GM19025 (cell line): ENCODE data around the gene PLXNA2.

ENCODE experiments used
- ATAC-seq: cut with Tn5 transposase; IDR thresholded peaks from one replicate; pipeline ENCODE4 v1.9.1; 2021; ENCODE audit warnings: mild to moderate bottlenecking, low read depth, moderate library complexity; ENCODE audit not compliant: unreplicated experiment

Gene PLXNA2

DNA sequence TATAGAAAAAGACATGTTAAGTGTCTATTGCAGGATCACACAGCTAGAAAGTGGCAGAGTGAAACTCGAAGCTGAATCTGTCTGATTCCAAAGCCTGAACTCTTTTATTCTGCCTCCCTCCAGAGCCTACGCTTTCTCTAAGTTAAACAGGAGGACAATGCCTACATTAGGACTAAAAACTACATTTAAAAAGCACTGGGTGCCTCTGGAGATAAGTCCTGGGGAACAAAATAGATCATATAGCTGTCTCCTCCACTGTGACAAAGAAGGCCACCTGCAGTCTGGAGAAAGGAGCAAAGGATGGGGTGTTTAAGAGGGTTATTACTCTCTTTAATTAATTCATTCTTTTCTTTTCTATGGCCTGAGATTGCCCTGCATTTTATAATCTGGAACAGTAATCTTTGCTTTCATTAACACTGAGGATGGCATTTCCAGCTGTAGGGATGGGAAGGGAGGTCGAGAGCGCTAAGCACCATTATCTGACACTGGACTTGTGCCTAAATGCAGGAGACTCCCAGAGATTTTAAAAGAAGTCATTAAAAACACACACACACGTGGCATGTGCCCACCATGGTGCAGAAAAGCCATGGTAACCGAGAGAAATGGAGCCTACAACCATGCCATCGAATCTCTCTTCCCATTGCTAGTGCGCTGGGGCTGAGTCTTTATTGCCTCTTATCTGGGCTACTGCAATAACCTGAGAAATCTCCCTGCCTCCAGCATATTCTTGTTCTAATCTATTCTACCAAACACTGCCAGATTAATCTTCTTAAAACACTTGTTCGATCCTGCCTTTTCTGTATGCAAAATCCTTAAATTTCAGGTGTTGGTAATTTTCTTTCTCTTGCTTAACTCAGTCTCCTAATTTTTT is 92.2 kb downstream of the PLXNA2 start:
- ATAC-seq: no peak

DNA sequence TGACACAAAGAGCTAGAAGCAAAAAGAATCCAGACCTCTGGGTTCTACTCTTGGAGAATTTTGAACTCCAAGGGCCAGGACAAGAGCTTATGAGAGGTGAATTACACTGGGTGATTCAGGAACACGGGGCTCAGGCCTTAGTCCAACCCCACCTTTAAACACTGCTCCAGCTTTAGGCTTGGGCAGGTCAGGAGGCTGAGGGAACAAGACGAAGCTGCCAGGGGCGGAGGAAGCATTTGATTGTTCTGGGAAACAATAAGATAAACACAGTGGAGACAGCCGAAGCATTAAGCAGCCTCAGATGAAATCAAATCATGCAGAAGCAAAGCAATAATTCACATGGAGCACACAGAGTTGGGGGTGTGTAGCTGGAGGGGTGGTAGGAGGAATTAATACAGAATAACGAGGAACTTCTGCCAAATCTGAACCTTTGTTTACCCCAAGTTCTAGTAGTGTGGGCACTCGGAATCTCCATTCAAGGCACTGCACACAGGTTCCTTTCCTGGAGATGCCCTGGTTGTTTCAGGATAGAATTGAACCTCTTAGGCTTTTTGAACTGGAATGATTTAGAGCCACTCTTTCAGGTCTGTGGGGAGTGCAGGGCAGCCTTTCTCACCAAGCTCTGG is 93.2 kb downstream of the PLXNA2 start:
- ATAC-seq: no peak

DNA sequence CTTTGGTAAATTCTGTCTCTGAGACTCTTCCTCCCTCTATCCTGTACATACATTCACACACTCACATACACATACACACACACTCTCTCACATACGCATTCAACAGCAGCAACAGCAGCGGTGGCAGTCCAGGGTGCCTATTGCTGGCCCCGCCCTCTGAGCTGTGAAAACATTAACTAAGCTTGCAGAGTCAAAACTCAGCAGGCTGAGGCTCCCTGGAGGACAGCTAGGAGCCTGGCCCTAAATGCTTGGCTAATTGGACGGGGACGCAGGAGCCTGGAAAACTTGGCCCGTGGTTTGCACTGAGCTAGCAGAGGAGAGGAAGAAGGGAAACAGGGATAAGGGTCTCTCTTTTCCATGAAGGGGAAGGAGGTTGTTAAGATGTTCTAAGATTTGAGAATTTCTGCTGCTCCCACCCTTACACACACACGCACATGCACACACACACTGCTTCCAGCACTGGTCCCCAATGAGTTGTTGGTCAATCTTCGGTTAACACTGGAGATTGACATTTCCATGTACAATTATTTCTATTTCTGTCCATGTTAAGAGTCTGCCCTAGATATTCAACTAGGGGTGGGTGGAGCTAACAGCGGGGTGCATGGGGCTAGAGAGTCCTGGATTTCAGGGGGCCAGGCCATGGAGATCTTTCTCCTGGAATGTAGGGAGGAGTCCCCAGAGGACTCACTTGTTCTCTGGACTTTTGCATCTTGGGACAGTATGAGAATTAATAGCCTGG is 94.2 kb downstream of the PLXNA2 start:
- ATAC-seq: no peak

DNA sequence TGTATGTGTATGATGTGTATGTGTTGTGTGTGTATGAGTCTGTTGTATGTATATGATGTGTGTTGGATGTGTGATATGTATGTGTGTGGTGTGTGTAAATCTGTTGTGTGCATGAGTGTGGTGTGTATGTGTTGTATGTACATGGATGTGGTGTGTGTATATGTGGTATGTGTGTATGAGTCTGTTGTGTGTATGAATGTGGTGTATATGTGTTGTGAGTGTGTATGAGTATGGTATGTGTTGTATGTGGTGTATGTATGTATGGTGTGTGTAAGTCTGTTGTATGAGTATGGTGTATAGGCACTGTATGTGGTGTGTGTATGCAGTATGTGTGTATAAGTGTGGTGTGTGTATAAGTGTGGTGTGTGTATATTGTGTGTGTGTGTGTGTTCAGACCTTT is 95.0 kb downstream of the PLXNA2 start:
- ATAC-seq: no peak

DNA sequence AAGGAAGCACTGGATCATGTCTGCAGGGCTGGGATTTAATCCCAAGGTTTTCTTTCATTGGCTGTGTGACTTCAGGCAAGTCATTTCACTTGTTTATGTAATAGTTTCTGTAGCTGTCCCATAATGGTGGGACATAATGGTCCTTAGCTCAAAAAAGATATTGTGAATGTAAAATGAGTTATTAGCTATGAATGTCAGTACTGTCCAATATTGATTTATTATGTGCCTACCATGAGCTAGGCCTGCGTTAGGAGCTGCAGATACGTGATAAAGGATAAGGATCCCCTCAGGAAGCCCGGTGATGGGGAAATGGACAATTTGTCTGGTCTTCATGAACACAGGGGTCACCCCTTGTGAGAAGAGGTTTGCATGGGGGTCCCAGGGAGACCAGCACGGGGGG is 95.8 kb downstream of the PLXNA2 start:
- ATAC-seq: no peak

DNA sequence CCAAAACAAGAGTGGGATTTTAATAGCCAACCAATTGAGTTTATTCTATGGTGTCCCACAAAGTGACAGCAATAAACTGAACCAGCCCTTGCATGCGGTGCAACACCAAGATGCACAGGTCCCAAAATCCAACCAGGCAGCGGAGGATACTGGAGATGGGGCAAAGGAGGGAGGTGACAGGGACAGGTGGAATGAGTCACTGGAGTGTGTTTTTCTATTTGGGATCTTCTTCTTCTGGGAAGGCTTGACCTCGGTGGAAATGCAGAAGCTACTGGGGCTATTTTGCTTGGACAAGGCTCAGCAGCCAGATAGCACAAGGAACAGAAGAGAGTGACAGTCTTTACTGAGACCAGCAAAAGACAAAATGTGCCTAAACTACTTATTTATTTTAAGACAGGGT is 97.5 kb downstream of the PLXNA2 start:
- no peak for ATAC-seq

DNA sequence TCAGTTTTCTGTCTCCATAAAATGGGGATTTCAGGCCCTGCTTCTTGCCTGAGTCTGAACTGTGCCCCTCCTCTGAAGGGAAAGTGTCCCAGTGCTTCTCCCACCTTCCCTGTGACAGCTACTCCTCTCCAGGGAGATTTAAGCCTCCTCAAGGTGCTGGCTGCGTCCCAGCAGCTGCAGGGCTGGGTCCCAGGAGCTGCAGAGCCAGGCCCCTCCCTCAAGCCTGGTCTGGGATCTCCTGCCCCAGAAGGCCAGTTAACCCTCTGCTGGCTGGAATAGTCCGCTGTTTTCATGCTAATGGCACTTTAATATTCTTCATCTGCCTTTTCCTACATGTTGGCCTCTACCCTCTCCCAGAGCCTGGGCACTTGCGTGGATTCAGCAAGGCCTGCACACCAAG is 99.0 kb downstream of the PLXNA2 start:
- no peak for ATAC-seq

DNA sequence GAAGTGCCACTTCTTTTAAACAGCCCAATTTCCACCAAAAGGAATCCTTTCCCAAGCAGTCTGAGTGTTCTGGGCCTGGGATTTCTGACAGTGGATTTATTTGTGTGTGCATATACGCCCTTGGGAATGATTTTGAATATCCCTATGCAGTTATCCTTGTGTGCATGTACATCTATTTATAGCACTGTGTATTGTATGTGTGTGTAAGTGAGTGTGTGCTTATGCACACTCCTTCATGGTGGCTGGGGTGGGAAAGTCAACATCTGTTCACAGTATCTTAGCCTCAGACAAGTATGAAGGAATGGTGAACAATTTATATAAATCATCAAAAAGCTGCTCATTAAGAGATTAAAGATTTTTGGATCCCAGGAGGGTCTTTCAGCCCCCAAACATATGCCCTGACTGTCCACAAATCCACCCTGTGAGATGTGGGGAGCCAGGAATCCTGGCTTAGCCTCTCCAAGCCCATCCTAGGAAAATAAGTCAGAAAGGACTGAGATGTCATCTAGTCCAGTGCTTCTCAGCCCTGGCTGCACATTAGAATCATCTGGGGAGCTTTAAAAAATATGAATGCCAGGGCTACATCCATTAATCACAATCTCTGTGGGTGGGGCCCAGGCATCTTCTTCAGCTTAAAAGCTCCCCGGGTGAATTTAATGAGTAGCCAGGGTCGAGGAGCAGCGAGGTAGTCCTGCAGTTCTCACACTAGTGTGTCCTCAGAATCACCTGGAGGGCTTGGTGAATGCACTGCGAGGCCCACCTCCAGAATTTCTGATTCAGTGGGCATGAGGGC is 101.4 kb downstream of the PLXNA2 start:
- ATAC-seq: no peak

DNA sequence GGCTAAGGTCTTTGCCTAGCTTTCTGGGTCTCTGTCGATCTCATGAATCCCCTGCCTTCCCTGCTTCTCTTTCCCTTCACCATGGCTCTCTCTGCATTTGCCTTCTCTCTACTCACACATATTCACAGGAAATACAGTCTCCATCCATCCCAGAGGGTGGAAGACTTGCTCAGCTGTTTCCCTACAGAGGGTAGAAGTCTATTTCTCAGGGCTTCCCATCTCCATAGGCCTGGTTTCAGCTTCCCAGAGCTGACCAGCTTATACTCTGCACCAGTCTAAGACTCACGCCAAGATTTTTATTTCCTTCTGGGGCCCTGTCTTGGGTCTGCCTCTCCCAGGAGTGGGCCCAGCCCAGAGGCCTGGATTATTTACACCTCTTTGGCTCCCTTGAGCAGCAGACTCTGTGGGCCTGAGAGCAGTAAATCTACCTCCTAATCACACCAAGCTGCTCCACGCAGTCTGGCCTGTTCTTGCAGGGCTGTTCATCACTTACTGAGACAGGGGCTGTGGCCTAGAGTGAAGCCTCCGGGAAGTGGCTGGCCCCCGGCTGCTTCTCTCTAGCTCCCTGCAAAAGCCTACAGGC is 102.5 kb downstream of the PLXNA2 start:
- ATAC-seq: no peak

DNA sequence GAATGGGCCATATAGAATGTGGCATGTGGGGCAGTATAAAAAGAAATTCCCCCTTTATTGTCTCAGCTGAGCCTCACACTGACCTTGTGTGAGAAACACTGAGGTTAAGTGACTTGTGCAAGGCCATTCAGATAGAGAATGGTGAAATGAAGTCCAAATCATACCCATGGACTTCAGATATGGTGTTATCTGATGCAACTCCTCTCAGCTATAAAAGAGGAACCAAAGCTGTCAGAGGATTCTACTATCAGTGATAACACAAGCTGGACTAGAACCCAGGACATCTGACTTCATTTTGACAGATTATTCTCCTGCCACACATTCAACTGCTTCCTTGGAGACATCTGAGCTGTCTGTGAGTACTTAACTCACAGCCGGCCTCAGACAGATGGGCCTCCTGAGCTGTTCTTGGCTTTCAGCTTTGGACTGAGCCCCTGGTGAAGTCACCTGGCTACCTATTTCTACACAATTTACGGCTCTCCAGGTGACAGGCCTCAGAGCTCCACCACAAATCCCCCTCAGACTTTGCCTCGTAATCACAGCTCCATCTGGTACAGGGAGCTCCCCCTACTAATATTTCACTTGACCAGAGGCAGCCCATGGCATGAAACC is 104.6 kb downstream of the PLXNA2 start:
- ATAC-seq: no peak

DNA sequence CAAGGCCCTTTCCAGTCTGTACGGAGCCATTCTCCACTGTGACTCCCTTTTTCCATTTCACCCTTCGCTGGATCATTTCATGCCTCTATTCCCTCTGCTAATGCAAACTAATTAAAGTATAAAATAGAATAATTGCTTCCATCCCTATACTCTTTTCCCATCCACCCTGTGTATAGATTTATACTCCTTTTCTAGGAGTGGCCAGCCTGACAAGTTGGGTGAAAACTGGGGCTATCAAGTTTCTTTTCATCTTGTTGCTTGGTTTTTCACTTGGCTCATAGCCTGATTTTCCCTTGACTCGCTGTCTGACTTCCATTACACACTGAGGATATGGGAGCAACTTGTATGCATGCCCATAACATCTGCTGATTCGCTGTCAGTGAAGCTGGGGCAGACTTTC is 107.0 kb downstream of the PLXNA2 start:
- no peak for ATAC-seq

DNA sequence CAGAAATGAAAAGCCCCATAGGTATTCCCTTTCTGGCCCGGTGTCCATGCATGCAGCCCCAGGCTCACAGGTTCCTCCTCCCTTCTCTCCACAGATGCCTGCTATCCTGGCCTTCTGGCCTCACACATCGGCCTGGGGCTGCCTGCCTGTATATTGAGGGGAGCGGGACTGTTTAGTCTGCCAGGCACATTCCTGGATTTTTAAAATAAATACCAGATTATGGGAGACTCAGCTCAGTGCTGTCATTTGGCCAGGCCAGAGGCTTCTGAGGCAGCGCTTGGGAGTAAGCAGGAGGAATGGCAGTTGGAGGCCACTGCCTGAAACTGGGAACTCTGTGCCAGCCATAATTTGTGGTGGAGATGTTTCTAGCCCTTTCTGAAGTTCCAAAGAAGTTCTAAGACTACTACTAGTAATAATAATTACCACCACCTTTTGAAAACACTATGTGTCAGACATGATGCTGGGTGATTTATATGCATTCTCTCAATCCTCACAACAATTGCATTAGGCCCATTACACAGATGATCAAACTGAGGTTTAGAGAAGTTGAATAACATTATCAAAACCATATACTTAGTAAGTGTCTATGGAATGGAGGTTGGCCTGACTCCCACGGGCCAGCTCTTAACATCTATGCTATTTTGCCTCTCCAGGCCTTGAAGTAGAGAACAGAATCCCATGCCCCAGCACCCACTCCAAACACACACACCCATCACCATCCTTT is 107.6 kb downstream of the PLXNA2 start:
- ATAC-seq: no peak

DNA sequence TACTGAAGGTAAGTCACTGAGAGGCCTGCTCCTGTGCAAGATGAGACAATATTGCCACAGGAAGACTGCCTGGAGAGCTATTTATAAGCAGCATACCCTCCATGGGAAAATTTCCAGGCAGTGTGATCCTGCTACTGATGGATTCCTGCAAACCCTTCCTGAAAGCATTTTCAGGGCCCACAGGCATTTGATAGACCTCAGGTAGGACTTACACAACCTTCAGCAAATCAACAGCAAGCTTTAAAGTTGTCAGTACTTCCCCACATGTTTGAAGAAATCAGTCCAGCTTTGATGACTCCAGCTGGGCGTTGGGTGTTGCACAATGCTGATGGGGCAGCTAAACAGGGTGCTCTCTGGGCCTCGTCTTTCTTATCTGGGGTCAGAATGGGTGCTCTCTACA is 108.8 kb downstream of the PLXNA2 start:
- no peak for ATAC-seq

DNA sequence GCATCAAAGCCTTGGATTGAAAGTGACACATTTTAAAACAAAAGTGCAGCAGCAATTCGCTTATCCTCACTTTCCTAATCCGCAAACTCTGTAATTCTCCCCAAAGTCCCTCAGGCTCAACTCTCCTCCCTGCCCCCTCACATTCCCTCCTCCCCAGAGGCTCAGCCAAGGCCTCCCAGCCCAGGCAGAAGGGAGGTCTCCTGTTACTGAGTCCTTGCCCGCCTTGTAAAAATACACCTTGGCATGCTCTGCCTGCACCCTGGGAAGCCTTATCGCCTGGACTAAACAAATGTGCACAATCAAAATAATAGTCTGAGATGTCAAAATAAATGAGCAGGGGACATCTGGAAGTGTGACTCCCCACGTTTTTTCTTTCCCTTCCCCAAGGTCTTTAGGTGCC is 109.7 kb downstream of the PLXNA2 start:
- ATAC-seq: no peak

DNA sequence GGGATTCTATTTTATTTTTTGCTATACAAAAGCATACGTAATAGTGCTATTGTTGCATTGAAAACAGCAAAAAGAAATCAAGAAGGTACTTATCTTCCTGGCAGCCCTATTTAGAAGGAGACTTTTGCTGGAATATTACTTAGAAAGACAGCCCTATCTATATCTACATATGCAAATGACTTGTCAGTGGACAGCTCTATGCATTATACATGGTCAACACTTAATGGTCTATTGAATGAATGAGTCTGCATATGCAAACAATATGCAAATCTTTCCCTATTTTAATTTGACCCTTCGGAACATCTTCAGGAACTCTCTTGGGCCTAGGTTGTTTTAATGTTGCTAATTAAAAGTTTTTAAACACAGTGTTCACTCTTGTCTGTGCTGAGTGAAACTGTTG is 110.8 kb downstream of the PLXNA2 start:
- ATAC-seq: no peak

DNA sequence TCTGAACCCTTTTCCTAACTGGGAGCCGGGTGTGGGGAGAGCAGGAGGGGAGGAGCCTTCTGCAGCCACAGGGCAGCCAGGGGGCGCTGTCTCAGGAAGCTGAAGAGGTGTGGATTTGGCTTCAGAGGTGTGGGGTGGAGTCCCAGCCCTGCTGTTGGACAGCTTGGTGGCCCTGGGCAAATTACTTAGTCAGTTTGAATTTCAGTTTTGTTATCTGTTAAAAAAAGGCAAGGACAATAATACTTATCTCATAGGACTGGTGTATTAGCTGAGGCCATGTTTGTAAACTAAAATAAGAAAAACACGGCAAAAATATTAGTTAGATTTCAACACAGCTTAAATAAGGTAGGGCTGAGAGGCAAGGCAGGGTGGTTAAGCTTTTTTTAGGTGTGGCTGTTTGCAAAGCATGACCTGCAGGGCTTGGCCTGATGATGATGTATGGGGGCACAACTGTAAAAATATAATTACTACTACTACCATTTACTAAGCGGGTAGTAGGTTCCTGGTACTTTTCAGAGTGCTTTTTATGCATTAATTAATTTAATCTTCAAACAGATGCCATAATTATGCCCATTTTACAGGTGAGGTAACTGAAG is 111.8 kb downstream of the PLXNA2 start:
- ATAC-seq: peak; percentile 69

DNA sequence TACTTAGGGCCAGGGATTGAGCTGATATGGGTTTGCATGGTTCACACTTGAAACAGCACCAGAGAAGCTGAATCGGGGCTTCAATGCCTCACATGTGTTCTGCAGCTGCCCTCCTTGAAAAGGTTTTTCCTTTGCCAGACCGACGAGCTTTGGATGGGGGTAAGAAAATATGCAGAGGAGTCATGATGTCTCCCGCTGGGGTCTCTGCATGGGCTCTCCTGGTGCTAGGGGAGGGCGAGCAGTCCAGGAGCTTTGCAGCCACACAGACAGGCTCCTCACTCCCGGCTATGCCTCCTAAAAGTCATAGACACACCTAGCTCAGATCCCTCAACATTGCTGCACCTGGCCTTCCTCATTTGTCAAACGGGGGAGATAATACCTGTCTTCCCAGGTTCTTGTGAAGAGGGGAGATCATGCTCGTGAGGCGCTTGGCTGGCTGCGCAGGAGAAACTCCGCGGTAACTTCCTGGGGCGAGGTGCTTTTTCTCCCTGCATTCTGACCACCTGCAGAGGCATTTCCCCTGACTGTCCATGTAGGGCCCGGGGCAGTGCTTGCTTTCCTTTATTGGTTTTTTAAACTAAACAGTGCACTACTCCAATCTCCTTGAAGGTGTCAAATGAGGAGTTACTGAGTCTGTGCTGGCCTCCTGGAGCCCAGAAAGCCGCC is 112.4 kb downstream of the PLXNA2 start:
- ATAC-seq: peak; percentile 19

DNA sequence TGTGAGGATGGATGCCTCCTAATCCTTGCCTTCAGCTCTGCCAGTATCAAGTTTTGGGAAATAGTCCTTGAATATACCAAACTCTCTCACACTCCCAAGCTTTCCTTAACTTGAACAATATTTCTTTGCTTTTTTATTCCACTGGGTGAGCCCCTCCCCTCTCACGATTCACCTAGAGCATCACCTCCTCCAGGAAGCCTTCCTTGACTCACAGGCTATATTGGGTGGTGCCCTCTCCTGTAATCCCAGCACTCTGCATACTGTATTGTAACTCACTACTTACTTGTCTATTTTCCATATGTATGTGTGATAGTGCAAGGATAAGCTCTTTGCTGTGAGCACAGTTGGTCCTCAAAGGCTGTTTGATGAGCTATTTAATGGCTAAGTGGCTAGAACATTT is 114.7 kb downstream of the PLXNA2 start:
- ATAC-seq: no peak
